OCI-LY1 (cell line): ENCODE measurements around the gene LILRA5.

Source experiments
- H2AFZ ChIP-seq: fragments of 200-600 bp; sonication (generic), shearing (Covaris generic); 2 replicates; pipeline ENCODE4 v1.6.0; 2014; ENCODE audit warnings: antibody characterized with exemption, mild to moderate bottlenecking, low read length
- H3F3A ChIP-seq: fragments of 200-600 bp; sonication (generic), shearing (Covaris generic); 2 replicates; pipeline ENCODE4 v1.6.0; 2014; ENCODE audit warnings: mild to moderate bottlenecking, antibody characterized with exemption, low read length, moderate library complexity; ENCODE audit not compliant: insufficient read depth
- H3K27ac ChIP-seq: fragments of 200-600 bp; sonication (generic); 2 replicates; pipeline ENCODE4 v1.5.1; 2014; ENCODE audit warnings: low read length, mixed run types, mild to moderate bottlenecking, low read depth; ENCODE audit not compliant: poor library complexity, severe bottlenecking
- H3K27me3 ChIP-seq: fragments of 200-600 bp; sonication (generic); 2 replicates; pipeline ENCODE4 v1.6.0; 2014; ENCODE audit warnings: antibody characterized with exemption, mild to moderate bottlenecking, low read length, moderate library complexity; ENCODE audit not compliant: insufficient read depth
- H3K36me3 ChIP-seq: fragments of 200-600 bp; sonication (generic); 2 replicates; pipeline ENCODE4 v1.6.1; 2014; ENCODE audit warnings: mild to moderate bottlenecking, antibody characterized with exemption, low read length, moderate library complexity, mixed read lengths; ENCODE audit not compliant: insufficient read depth
- H3K4me1 ChIP-seq: fragments of 200-600 bp; sonication (generic); 2 replicates; pipeline ENCODE4 v1.5.1; 2014; ENCODE audit warnings: mild to moderate bottlenecking, low read length, moderate library complexity; ENCODE audit not compliant: insufficient read depth, severe bottlenecking
- H3K4me2 ChIP-seq: fragments of 200-600 bp; sonication (generic), shearing (Covaris generic); 2 replicates; pipeline ENCODE4 v1.6.1; 2014; ENCODE audit warnings: low read length
- H3K4me3 ChIP-seq: fragments of 200-600 bp; sonication (generic); 2 replicates; pipeline ENCODE4 v1.5.1; 2014; ENCODE audit warnings: low read length, low read depth, mild to moderate bottlenecking, mixed read lengths; ENCODE audit not compliant: poor library complexity, severe bottlenecking
- H3K79me2 ChIP-seq: fragments of 200-600 bp; shearing (Covaris generic); 2 replicates; pipeline ENCODE4 v1.6.1; 2016; ENCODE audit warnings: mixed run types, low read length, mixed read lengths; ENCODE audit not compliant: insufficient read depth
- H3K9ac ChIP-seq: fragments of 200-600 bp; sonication (generic), shearing (Covaris generic); 2 replicates; pipeline ENCODE4 v1.6.1; 2014; ENCODE audit warnings: mild to moderate bottlenecking, low read length, mixed read lengths
- H3K9me2 ChIP-seq: fragments of 200-600 bp; sonication (generic), shearing (Covaris generic); 2 replicates; pipeline ENCODE4 v1.6.1; 2014; ENCODE audit warnings: low read depth, mild to moderate bottlenecking, low read length, mixed read lengths
- H3K9me3 ChIP-seq: fragments of 200-600 bp; shearing (Covaris generic); 2 replicates; pipeline ENCODE4 v1.6.1; 2014; ENCODE audit warnings: low read length, mixed read lengths
- H4K20me1 ChIP-seq: fragments of 200-600 bp; sonication (generic), shearing (Covaris generic); 2 replicates; pipeline ENCODE4 v1.6.0; 2016; ENCODE audit warnings: mild to moderate bottlenecking, low read length; ENCODE audit not compliant: insufficient read depth
- EZH2 ChIP-seq: fragments of 200-600 bp; sonication (generic), shearing (Covaris generic); IDR thresholded peaks from 2 replicates; pipeline ENCODE4 v1.8.0; 2017; ENCODE audit warnings: borderline replicate concordance, mixed run types, mild to moderate bottlenecking, antibody characterized with exemption, low read length, moderate library complexity, mixed read lengths
- TF ChIP-seq, protein P1 (sequence below): fragments of 200-600 bp; sonication (generic), shearing (Covaris generic); IDR thresholded peaks from 2 replicates; pipeline ENCODE4 v1.5.1; 2017; ENCODE audit warnings: mild to moderate bottlenecking, antibody characterized with exemption, low read length, moderate library complexity, mixed read lengths

Gene LILRA5

DNA sequence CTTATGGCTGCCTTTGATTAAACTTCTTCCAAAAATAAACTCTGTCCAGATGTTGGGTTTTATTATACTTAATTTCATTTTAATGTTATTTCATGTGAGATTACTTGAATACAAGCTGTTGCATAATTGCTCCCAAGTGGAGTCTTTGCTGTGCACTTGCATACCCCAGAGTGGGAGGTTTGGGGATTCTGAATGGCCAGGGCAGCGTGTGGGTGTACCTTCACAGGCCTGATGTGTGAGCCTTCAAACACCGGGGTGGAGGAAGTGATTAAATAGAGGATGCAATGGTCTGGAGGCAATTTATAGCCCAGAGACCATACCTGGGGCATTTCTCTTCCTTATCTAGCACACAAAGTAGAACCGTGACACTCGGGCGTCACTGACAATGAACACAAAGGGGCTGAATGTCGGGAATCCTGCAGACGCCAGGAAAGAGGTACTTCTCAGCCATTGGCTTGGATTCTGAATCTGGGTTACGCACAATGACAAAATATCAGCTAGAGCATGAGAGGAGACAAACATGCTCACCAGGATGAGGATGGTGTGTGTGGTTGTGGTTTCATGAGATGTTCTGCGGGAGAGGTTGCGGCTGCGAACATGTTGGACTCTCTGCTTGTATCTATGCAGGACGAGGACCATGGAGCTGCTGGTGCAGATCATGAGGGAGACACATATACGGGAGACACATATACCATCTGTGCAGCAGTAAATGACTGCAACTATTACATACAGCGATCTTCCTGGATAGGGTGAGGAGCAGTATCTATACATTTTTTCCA, 7.1 kb upstream of the LILRA5 start:
- no peaks in the 10 kb centered on the region for H3F3A ChIP-seq
- no peaks in the 10 kb centered on the region for H3K4me1 ChIP-seq
- H3K4me3 ChIP-seq = no peak overlapping the region
- H4K20me1 ChIP-seq = no peaks in the 10 kb centered on the region
- no peaks in the 10 kb centered on the region for H3K36me3 ChIP-seq
- no peak overlapping the region for H3K4me2 ChIP-seq
- peaks cover 7% of the 10 kb centered on the region; the same call in 1 of the 2 replicates for H3K27me3 ChIP-seq
- H3K27ac ChIP-seq = no peak overlapping the region
- H3K9me2 ChIP-seq = no peaks in the 10 kb centered on the region
- no peak overlapping the region for H3K9ac ChIP-seq
- H3K79me2 ChIP-seq = no peaks in the 10 kb centered on the region
- H3K9me3 ChIP-seq = no peaks in the 10 kb centered on the region
- TF ChIP-seq, protein P1, sequence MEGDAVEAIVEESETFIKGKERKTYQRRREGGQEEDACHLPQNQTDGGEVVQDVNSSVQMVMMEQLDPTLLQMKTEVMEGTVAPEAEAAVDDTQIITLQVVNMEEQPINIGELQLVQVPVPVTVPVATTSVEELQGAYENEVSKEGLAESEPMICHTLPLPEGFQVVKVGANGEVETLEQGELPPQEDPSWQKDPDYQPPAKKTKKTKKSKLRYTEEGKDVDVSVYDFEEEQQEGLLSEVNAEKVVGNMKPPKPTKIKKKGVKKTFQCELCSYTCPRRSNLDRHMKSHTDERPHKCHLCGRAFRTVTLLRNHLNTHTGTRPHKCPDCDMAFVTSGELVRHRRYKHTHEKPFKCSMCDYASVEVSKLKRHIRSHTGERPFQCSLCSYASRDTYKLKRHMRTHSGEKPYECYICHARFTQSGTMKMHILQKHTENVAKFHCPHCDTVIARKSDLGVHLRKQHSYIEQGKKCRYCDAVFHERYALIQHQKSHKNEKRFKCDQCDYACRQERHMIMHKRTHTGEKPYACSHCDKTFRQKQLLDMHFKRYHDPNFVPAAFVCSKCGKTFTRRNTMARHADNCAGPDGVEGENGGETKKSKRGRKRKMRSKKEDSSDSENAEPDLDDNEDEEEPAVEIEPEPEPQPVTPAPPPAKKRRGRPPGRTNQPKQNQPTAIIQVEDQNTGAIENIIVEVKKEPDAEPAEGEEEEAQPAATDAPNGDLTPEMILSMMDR = no peak
- no peak for TF ChIP-seq EZH2
- H2AFZ ChIP-seq = no peak overlapping the region

DNA sequence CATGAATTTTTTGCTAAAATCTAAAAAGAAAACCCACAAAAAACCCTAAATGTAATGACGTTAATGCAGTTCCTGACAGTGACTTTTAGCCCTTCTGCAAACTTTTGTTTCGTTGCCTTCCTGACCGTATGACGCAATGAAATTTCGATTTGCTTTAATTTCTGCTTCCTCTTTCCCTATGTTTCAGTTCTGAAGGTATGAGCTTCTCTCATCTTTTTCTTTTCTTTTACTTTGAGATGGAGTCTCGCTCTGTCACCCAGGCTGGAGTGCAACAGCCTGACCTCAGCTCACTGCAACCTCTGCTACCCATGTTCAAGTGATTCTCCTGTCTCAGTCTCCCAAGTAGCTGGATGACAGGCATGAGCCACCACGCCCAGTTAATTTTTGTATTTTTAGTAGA, 6.1 kb upstream of the LILRA5 start:
- Histone ChIP-seq H4K20me1 (no peaks in the 10 kb centered on the region), H3F3A (no peaks in the 10 kb centered on the region), H3K4me3 (no peak overlapping the region), H3K9me3 (no peaks in the 10 kb centered on the region), H3K36me3 (no peaks in the 10 kb centered on the region), H3K79me2 (no peaks in the 10 kb centered on the region), H3K27me3 (peaks cover 7% of the 10 kb centered on the region; the same call in 1 of the 2 replicates), H2AFZ (no peak overlapping the region), H3K9me2 (no peaks in the 10 kb centered on the region), H3K4me1 (no peaks in the 10 kb centered on the region), H3K4me2 (no peak overlapping the region), H3K27ac (no peak overlapping the region), H3K9ac (no peak overlapping the region)
- TF ChIP-seq, protein P1 = no peak
- no peak for TF ChIP-seq EZH2

DNA sequence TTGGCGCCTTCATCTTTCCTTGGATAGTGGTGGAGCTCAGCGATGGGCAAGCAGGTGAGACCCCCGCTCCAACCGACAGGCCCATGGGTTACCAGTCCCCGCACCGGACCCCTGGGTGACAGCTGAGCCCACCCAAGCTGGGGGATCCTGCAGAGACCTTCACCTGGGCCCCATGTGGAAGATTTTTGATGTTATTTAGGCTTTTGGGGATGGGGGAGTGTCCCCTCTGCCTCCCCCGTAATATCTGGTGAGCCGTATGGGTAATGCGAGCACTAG, 4.9 kb upstream of the LILRA5 start:
- peaks cover 7% of the 10 kb centered on the region; the same call in 1 of the 2 replicates for H3K27me3 ChIP-seq
- TF ChIP-seq EZH2 = no peak
- TF ChIP-seq, protein P1 = no peak
- H3K4me2 ChIP-seq = no peak overlapping the region
- H3K27ac ChIP-seq = no peak overlapping the region
- no peak overlapping the region for H3K9ac ChIP-seq
- no peaks in the 10 kb centered on the region for H3K9me2 ChIP-seq
- no peaks in the 10 kb centered on the region for H3F3A ChIP-seq
- H4K20me1 ChIP-seq = no peaks in the 10 kb centered on the region
- no peaks in the 10 kb centered on the region for H3K79me2 ChIP-seq
- no peaks in the 10 kb centered on the region for H3K4me1 ChIP-seq
- H3K36me3 ChIP-seq = no peaks in the 10 kb centered on the region
- H3K9me3 ChIP-seq = no peaks in the 10 kb centered on the region
- no peak overlapping the region for H3K4me3 ChIP-seq
- H2AFZ ChIP-seq = no peak overlapping the region
